Measurements from ENCODE around the gene NCF4.
A peak's percentile ranks its signal among the peaks of the same experiment; 100 is the strongest.

Gene NCF4

DNA sequence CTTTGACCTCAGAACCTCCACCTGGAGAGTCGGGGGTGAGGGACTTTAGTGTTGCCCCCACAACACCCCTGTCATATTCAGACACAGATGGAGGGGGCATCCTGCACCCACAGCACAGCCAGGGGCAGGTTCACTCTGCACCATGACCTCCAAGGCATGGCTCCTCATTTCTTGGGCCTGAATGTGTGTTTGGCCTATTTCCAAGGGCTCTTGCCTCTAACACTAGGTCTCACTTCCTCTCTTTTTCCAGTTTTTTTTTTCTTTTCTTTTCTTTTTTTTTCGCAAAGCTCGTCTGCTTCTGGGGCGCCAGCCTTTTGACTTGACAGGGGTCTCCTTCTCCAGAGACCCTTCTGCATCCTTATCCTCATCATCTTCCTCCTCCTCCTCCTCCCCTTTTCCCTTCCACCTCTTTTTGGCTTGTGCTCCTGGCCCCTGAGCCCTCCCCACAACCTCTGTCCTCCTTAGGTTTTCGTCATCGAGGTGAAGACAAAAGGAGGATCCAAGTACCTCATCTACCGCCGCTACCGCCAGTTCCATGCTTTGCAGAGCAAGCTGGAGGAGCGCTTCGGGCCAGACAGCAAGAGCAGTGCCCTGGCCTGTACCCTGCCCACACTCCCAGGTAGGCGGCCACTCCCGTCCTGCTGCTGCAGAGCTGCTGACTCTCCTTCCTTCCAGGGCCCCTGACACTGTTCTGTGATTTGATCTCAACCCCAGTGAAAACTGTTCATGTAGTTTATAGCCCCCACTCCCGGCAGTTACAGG, 3.8 kb downstream of the NCF4 start:
- DNase-seq (ENCODE audit: low spot score): no peak

DNA sequence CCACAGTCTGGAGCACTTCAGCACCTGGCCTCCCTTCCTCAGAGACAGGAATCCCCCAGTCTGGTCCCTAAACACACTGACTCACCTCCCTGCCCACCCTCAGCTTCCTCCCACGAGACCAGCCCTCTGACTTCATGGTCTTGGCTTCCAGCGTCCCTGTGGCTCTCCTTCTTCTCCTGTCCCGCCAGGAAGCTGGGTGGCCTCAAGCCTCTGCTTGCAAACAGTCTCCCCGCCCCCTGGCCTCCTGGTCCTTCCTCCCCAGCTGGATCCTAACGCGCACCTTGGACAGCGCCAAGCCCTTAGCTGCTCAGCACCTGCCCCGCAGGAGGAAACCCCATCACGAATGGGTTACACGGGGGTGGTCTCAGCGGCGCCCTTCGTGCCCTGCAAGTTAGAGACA, 4.5 kb downstream of the NCF4 start:
- no peak for DNase-seq (ENCODE audit: low spot score)

DNA sequence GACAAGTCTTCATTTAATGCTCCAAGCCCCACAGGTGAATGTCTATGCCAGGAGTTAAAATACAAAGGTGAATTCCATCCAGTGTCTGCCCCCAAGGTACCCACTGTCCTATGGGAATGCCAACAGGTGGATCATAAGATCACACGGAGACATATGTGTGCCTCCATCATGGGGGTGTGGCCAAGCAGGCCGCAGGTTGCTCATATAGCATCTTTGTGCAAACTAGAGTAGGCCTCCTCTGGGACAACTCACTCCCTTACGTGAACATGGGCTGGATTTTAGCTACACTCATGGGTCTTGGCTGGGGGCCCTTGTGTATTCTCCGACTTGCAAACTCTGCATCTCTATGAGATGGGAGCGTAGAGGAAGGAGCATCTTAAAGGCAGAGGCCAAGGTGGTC, 6.9 kb downstream of the NCF4 start:
- DNase-seq (ENCODE audit: low spot score): no peak

DNA sequence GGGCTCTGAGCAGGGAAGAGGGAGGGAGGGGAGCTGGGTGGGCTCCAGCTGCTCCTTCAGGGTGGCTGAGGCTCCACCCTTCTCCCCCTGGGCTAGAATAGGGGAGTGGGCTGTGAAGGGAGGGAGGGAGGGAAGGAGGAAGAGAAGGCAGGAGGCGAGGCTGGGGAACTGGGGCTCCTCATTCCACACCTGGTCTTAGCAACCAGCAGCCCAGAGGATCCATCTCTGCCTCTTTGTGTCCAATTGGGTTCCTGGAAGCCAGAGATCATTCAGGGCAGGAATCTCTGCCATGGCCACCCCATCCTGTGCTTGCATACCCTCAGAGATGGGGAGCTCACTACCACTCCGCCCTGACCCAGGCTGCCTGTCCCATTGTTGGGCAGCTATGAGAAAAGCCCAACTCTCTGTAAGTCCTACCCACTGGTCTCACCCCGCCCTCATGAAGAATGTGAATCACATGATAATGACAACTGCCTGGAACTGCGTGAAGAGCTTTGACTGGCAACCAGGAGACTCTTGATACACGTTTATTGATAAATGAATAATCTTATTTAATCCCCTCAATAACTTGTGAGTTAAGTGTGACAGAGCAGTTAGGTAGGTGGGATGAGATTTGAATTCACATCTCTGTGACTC, 7.9 kb downstream of the NCF4 start:
- DNase-seq (ENCODE audit: low spot score): no peak

DNA sequence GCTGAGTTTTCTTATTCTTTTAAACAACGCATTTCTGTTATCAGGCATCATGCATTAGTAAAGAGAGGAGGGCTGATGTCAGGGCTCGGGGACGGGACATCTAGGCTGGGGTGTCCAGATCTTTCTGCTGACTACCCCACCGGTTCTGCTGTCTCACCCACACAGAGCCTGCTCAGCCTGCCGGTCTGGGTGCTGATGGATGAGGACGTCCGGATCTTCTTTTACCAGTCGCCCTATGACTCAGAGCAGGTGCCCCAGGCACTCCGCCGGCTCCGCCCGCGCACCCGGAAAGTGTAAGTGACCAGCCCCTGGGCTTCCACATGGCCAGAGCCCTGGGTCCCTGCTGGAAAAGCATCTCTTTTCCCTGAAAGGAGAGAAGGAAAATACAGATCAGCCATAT, 9.4 kb downstream of the NCF4 start:
- no peak for DNase-seq (ENCODE audit: low spot score)

DNA sequence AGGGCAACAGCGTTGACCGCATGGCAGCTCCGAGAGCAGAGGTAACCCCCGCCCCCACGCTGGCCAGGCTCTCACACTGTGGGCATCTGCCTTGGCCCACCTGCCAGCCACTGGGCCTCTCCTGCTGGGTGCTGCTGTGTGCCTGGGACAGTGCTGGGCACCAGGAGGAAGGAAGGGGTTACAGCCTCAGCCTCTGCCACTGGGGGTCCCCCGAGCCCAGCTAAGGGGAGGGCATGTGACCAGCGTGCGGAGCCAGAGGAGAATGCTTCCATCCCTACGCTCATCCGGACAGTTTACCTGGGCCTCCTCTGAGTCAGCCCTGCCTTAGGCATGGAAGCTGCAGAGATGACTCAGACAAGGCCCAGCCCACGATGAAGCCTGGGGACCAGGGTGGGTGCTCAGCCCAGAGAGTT, 10.9 kb downstream of the NCF4 start:
- no peak for DNase-seq (ENCODE audit: low spot score)

DNA sequence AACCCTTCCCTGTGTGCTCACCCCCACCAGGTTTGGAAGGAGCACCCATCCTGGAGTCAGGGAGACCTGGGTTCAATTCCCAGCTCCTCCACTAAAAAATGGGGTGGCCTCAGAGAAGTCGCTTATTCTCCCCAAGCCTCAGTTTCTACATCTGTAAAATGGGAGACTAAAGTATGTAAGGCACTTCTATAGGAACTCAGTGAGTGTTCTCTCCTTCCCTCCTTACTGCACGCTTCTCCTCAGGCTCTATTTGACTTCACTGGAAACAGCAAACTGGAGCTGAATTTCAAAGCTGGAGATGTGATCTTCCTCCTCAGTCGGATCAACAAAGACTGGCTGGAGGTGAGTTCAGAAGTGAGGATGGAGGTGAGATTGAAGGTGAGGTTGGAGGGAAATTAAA, 11.3 kb downstream of the NCF4 start:
- DNase-seq (ENCODE audit: low spot score): no peak

DNA sequence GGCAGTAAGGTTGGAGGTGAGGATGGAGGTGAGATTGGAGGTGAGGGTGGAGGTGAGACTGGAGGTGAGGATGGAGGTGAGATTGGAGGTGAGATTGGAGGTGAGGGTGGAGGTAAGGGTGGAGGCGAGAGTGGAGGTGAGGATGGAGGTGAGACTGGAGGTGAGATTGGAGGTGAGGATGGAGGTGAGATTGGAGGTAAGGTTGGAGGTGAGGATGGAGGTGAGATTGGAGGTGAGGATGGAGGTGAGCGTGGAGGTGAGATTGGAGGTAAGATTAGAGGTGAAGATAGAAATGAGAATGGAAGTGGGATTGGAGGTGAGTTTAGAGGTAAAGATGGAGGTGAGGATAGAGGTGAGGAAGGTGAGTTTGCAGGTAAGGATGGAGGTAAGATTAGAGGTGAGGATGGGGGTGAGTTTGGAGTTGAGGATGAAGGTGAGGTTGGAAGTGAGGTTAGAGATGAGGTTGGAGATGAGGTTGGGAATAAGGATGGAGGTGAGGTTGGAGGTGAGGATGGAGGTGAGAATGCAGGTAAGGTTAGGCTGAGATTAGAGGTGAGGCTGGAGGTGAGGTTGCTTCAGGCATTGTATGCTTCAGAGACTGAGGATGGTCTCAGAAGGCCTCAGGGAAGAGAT, 12.2 kb downstream of the NCF4 start:
- no peak for DNase-seq (ENCODE audit: low spot score)

DNA sequence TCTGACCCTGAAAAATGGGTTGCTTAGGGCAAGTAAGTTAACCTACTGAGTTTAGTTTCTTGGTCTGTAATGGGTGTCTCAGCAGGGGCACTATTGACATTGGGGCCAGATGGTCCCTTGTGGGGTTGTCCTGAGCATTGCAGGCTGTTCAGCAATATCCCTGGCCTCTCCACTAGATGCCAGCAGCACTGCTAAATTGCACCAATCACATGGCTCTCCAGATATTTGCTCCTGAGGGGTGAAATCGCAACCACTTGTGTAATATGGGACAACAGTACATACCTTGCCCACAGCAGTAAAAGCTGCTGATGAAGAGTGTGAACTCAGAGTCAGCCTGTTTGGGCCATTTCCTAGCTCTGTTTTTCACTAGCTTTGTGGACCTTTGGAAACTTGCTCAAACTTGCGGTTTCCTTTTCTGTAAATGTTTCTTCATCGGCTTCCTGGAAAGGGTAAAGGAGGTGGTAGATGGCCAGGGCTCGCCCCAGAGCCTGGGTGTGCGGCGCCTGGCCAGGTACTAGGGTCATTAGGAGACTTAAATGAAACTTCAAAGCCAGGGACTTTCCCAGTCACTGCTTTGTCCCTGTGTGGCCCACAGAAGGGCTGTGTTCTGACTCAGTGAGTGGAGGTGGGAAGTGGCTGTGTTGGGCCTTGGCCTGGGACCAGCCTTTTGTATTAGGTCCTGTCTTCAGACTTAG, 13.0 kb downstream of the NCF4 start:
- DNase-seq (ENCODE audit: low spot score): peak; percentile 25

DNA sequence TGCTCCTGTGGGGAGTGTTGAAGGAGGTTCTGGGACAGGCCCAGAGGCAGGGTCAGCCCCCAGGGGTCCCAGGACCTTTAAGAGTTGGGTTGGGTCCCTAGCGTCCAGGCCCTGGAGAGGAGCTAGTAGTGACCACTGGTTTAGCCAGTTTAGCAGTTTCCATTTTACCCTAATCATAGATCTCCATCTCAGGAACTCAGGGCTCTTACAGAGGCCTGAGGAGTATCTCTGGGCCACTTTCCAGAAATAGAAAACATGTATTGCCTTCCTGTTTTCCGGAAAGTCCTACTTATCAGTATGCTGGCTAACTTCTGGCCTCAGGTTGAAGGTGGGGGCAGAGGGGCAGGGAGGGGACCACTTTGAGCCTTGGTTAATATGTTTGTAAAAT, 13.5 kb downstream of the NCF4 start:
- no peak for DNase-seq (ENCODE audit: low spot score)

DNA sequence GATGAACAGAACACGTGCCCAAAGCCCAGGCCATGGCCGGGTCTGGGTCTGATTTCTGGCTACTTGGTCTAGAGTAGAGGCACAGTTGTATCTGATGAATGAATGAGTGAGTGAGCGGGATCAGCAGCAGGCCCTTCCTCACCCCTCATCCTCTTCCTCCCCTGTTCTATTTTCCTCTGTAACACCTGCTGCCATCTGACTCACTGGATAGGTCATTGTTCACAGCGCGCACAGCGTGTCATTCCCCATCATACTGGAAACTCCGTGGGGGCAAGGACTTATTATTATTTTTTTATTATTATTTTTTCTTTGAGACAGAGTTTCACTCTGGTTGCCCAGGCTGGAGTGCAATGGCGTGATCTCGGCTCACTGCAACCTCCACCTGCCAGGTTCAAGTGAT, 13.9 kb downstream of the NCF4 start:
- no peak for DNase-seq (ENCODE audit: low spot score)

DNA sequence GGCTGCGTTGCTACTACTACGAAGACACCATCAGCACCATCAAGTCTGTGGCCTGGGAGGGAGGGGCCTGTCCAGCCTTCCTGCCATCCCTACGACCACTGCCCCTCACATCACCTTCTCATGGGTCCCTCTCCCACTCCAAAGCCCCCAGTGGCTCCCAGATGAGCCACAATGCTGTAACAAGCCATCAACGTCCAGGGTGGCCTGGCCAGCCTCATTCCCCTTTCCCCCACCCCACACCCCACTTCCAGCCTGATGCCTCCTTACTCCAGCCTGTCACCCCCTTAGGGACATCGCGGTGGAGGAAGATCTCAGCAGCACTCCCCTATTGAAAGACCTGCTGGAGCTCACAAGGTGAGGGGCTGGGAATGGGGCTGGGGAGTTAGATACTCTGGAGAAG, 14.9 kb downstream of the NCF4 start:
- no peak for DNase-seq (ENCODE audit: low spot score)

DNA sequence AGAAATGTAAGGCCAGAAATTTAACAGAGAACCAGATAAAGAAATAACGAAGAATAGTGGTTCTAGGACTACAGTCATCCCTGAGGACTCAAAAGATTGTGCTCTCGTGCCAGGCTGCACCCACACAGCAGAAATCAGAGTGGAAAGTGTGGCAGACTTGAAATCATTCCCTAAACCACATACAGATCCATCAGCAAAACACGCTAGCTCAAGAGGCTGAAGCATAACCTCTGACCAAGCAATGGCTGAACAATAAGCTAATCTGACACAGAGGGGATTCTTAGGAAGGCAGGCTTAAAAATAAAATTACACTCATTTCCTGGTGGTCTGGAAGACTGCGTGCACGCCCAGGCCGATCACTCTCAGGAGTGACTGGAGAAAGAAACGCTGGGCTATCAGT, 19.0 kb downstream of the NCF4 start:
- DNase-seq (ENCODE audit: low spot score): no peak

DNA sequence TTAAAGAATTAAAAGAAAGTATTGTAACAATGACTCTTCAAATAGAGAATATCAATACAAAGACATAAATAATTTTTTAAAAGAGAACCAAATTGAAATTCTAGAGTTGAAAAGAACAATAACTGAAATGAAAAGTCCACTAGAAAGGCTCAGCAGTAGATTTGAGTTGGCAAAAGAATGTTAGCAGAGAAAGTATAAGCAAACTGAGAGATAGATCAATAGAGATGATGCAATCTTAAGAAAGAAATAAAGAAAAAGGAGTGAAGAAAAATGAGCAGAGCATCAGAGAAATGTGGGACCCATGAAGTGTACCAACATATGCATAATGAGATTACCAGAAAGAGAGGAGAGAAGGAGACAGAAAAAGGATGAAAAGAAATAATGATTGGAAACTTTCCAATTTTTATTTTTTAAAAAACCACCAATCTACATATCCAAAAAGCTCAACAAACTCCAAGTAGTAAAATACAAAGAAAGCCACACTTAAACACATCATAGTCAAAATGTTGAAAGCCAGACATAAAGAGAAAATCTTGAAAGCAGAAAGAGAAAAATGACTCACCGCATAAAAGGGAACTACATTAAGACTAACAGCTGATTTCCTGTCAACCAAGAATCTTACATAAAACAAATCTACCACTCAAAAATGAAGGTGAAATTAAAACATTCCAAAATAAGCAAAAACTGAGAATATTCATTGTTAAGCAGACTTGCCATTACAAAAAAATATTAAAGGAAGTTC, 20.9 kb downstream of the NCF4 start:
- DNase-seq (ENCODE audit: low spot score): no peak

DNA sequence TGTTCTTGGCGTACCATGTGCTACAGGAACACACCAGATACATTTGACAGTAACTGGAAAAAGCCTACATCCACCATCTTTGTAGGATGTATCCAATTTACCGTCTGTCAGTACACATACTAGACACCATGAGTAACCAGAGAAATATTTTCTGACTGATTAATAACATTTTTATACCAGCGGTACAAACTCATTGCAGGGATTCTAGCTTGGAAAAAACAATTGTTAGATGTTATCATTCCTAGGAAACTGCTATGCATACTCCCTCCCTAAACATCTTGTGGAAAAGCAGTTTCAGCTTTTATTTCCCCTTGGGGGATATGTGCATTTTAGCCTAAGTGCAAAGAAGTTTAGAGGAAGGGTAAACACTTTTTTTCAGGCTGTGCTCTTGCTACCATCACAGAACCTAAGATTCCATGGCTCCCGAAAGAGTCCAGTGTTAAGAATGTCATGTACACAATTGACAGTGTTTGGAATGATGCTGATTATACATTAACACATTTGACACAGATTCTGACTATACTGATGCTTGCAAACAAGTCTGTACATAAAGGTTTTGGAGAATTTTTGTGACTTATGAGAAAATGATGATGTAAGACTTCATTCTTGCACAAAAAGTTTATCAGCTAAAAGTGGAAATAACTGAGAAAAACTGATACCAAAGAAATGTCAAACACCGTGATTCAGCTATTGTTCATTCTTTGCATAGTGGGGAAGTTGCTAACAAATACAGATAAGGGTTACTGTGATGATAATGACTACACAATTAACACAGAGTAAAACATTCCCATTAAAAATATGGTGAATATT, 23.7 kb downstream of the NCF4 start:
- DNase-seq (ENCODE audit: low spot score): no peak

DNA sequence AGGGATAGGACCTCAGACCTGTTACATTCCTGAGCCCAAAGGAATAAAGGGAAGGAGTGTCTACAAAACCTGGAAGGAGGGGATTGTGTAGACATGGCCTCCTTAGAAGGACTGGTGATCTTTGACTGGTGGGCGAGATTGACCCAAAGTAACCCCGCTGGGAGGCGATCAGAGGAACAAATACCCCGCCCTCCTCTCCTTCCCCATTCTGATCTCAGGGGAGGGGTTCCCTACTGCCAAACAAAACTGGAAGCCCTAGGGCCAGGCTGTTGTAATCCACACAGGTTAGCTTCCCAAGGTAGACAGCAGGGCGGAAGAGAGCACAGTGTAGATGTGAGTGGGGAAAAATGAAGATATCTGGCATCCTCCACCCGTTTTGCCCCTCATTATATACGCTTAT, 24.7 kb downstream of the NCF4 start:
- no peak for DNase-seq (ENCODE audit: low spot score)

DNA sequence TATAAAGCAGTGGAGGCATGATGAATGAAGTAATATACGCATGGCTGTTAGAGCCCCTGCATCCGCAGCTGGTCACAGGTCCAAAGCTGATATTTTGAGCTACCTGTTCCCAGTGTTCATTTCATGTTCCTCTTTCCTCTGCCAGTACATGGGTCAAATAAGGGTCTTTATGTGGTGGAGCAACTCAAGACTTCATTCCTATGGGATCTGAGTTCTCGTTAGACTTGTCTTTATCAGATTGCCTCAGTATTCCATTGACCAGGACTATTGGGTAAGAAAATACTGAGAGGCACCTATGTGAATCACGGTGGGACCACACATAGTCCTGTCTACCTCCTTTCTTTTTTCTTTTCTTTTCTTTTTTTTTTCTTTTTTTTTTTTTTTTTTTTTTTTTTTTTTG, 25.2 kb downstream of the NCF4 start:
- no peak for DNase-seq (ENCODE audit: low spot score)

DNA sequence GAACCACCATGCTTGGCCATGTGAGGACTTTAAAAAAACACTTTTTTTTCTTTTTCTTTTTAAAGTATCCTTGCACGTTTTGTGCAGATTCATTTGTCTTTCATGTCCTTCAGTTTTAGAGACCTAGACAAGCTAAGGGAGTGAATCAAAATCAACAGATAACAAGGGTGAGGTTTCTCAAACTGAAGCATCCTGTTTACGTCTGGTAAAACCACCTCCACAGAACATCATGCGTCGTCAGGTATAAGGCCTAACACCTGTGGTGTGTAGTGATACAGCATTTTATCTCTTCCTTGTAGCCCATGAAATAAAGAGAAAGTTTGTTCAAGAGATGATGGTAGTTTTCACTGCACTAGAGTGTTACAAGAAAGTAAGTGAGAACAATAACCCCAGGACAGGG, 26.4 kb downstream of the NCF4 start:
- no peak for DNase-seq (ENCODE audit: low spot score)

DNA sequence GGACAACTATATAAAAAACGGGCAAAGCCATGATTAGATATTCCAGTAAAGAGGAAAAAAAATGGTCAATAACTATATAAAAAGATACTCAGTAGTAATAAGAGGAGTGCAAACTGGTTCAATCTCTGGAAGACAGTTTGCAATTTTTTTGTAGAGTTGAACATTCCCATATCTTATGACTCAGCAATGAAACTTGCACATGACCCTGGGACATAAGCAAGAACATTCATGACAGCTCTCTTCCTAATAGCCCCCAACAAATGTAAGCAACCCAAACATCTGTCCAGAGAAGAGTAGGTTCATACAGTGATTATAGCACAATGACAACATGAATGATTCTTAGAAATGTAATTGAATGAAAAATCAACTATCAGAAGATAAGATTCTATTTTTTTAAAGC, 30.8 kb downstream of the NCF4 start:
- DNase-seq (ENCODE audit: low spot score): no peak

DNA sequence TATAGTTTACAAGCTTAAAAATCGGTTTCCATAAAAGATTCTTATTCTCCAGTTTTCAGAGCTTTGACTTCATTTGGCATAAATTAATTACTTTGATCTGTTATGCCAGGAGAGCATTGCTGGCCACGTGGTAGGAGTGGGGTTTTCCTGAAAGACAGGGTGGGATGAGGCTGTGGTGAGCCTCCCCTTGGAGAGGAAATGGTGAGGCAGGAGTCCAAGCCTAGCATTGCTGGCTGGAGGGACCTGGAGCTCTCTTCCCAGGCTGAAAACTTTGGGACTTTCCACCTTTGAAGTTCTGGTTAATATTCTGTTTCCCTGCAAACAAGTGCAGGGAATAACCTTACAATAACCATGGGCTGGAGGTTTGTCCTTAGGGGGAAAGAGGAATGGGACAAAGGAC, 31.5 kb downstream of the NCF4 start:
- no peak for DNase-seq (ENCODE audit: low spot score)

DNA sequence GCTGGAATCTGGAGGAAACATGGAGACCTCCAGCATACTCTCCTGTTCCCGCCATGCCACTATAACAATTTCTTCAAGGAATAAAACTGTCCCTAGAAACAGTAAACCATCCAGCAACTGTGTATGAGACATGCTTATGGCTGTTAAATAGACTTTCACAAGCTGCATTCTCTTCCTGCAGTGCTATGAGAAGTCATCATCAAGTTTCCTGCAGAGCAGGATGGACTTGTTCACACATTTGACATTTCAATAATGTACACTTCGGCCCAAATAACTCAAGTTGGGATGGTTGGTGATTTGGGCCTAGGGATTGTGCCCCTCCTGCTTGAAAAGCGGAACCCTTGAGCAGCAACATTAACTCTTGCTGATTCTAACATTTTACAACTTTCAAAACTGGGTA, 32.5 kb downstream of the NCF4 start:
- no peak for DNase-seq (ENCODE audit: low spot score)

All from cerebellar cortex (tissue), 1 donor.